ENCODE data around the gene TTC7B.
A peak's percentile ranks its signal among the peaks of the same experiment; 100 is the strongest.

Gene TTC7B

DNA sequence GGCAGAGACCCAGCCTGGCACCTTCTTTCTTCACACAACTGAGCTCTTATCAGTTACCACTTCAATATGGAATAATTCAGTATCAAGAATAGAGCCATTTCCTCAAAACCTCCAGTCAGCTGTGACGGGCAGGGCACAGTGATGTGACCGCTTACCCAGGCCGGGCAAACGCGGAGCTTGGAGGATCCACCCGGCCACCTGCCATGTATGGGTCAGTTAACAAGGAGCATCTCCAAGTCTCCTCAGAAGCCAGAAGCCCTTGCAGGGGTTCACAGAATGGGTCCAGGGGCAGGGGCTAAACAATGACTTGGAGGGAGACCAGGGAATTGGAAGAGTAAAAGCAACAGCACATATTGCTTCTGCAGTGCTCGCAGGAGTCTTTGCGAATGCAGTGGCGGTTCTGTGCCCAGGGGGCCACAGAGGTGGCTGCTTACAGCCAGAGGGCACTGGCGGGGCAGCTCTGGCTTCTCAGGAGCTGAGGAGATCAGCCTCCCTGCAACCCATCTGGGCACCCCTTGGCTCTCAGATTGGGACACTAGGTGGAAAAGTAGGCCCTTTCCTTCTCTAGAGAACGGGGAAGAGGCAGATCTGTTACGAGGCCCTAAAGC, 257.1 kb downstream of the TTC7B start:
- no peaks in the 10 kb centered on the region for H3K36me3 ChIP-seq (ENCODE audit: control insufficient read depth, insufficient read depth, low read length)
- no peak overlapping the region for H3K4me2 ChIP-seq (ENCODE audit: low read length)
- peaks cover 13% of the 10 kb centered on the region for H3K4me1 ChIP-seq
- H3K79me2 ChIP-seq, result no peaks in the 10 kb centered on the region
- no peaks in the 10 kb centered on the region for H3K27me3 ChIP-seq (ENCODE audit: control insufficient read depth, insufficient read depth, low read length)
- no peaks in the 10 kb centered on the region for H3K9me3 ChIP-seq (ENCODE audit: control insufficient read depth, low read length)
- H3K9ac ChIP-seq, result no peak overlapping the region
- no peak overlapping the region for H2AFZ ChIP-seq
- no peak overlapping the region for H3K27ac ChIP-seq
- TF ChIP-seq, protein P1, sequence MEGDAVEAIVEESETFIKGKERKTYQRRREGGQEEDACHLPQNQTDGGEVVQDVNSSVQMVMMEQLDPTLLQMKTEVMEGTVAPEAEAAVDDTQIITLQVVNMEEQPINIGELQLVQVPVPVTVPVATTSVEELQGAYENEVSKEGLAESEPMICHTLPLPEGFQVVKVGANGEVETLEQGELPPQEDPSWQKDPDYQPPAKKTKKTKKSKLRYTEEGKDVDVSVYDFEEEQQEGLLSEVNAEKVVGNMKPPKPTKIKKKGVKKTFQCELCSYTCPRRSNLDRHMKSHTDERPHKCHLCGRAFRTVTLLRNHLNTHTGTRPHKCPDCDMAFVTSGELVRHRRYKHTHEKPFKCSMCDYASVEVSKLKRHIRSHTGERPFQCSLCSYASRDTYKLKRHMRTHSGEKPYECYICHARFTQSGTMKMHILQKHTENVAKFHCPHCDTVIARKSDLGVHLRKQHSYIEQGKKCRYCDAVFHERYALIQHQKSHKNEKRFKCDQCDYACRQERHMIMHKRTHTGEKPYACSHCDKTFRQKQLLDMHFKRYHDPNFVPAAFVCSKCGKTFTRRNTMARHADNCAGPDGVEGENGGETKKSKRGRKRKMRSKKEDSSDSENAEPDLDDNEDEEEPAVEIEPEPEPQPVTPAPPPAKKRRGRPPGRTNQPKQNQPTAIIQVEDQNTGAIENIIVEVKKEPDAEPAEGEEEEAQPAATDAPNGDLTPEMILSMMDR (IDR thresholded peaks at IDR 0.05), result no peak
- H3K4me3 ChIP-seq (ENCODE audit: low read depth, low read length), result no peak overlapping the region

DNA sequence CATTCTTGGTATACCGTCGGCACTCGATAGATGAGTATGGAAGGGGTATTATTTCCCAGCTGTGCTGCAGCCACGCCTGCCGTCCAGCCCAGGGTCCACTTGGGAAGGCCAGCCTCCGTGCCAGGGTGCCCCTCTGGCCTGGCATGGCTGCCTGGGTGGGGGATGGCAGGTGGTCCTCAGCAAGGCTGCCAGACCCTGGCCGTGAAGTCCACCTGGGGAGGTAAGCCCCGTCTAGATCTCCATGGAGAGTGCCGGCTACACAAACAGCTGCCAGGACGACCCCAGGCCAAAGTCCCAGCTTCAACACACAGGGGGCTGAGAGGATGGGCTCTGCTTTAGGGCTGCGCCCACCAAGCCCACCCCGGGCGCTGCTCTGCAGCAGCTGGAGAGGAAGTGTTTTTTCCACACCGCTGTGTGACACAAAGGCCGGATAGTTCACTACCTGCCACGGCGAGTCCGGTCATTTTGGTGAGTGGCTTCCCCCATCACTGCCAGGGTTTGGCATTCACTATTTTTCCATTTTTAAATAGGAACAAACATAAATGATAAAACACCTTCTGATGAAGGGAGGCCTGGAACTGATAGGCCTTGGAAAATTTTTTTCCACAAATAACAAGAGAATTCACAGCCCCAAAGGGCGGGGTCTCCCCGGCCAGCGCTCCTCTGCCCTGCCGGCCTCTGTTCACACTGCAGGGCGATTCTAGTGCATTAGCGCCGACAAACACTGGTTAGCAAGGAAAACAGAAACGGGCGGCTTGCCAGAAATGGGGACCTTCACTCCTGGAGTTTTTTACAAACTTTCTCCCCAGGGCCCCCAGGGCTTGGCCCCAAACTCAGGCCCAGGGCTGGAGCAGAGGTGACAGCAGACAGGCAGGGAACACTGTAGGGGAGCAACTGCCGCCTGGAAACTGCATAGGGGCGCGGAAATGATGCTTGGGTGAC, 257.9 kb downstream of the TTC7B start:
- no peaks in the 10 kb centered on the region for H3K27me3 ChIP-seq (ENCODE audit: control insufficient read depth, insufficient read depth, low read length)
- H3K79me2 ChIP-seq, result no peaks in the 10 kb centered on the region
- no peaks in the 10 kb centered on the region for H3K36me3 ChIP-seq (ENCODE audit: control insufficient read depth, insufficient read depth, low read length)
- H3K4me3 ChIP-seq (ENCODE audit: low read depth, low read length), result no peak overlapping the region
- no peak overlapping the region for H3K27ac ChIP-seq
- H3K4me2 ChIP-seq (ENCODE audit: low read length), result no peak overlapping the region
- no peak overlapping the region for H3K9ac ChIP-seq
- no peaks in the 10 kb centered on the region for H3K9me3 ChIP-seq (ENCODE audit: control insufficient read depth, low read length)
- no peak overlapping the region for H2AFZ ChIP-seq
- TF ChIP-seq, protein P1 (IDR thresholded peaks at IDR 0.05), result no peak
- H3K4me1 ChIP-seq, result peaks cover 13% of the 10 kb centered on the region

DNA sequence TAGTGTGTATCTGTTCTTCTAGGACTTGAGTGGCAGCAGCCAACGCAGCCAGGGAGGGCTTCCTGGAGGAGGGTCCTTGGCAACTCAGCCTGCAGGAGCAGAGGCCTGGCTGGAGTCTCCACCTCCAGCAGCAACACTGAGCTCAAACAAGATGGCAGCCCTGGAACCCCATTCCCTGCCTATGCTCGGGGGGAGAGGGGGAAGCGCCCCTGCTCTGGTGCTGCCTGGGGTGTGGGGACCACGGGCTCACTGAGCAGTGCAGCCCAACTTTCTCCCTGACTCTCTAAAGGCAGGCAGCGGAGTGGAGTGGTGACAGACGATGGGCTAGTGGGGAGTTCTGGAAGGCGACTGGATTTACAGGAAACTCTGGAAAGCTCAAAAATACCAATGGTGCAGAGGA, 258.7 kb downstream of the TTC7B start:
- no peaks in the 10 kb centered on the region for H3K79me2 ChIP-seq
- TF ChIP-seq, protein P1 (IDR thresholded peaks at IDR 0.05), result no peak
- H3K9ac ChIP-seq, result no peak overlapping the region
- no peaks in the 10 kb centered on the region for H3K9me3 ChIP-seq (ENCODE audit: control insufficient read depth, low read length)
- H3K4me2 ChIP-seq (ENCODE audit: low read length), result no peak overlapping the region
- H2AFZ ChIP-seq, result no peak overlapping the region
- no peaks in the 10 kb centered on the region for H3K36me3 ChIP-seq (ENCODE audit: control insufficient read depth, insufficient read depth, low read length)
- H3K27me3 ChIP-seq (ENCODE audit: control insufficient read depth, insufficient read depth, low read length), result no peaks in the 10 kb centered on the region
- H3K27ac ChIP-seq, result no peak overlapping the region
- peaks cover 13% of the 10 kb centered on the region for H3K4me1 ChIP-seq
- no peak overlapping the region for H3K4me3 ChIP-seq (ENCODE audit: low read depth, low read length)

DNA sequence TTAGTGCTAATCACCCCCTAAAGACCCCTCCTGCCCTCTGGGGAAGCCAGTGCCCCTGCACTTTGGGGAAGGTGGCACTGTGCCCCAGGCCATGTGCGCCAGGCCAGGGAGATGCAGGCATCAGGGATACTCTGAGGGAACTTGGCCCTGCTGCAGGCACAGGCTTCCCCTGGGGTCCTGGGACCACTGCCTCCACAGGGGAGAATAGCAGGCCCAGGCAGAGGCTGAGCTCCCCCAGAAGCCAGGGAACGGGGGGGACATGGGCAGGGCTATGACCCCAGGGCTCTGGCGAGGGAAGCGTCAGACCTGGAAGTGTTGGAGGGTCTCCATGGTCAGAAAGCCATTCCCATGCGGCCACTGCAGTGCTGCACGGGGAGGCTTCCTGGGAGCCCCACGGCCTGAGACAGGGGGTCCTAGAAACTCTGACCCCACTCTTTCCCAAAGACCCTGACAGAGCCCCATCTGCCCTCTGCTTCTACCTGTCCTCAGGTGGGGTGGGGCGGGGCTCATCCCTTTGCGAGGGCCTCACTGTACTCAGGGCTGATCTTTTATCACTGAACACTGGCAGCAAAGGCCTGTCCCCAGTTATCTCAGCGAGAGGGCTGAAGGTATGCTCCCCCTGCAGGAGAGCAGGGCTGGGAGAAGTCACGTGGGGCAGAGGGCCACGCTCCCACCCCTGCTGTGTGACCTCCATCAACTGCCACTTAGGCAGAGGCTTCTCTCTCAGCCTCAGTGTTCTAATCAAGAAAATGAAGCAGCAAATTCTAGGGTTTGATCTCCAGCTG, 259.4 kb downstream of the TTC7B start:
- Histone ChIP-seq H3K36me3 (ENCODE audit: control insufficient read depth, insufficient read depth, low read length) (no peaks in the 10 kb centered on the region), H3K4me1 (peaks cover 13% of the 10 kb centered on the region), H3K4me3 (ENCODE audit: low read depth, low read length) (no peak overlapping the region), H2AFZ (peak overlapping the region; percentile 69), H3K27ac (no peak overlapping the region), H3K4me2 (ENCODE audit: low read length) (no peak overlapping the region), H3K9me3 (ENCODE audit: control insufficient read depth, low read length) (no peaks in the 10 kb centered on the region), H3K9ac (no peak overlapping the region), H3K27me3 (ENCODE audit: control insufficient read depth, insufficient read depth, low read length) (no peaks in the 10 kb centered on the region), H3K79me2 (no peaks in the 10 kb centered on the region)
- TF ChIP-seq, protein P1 (IDR thresholded peaks at IDR 0.05), result peak; percentile 17

All from parathyroid adenoma (tissue), 2 donors.